DMS 273 (cell line): Measurements from ENCODE around the gene PLEK.
"Not testable (repeated sequence)": the region's sequence is repeated elsewhere in the genome, so short reads cannot be mapped to it uniquely, and the experiment has no call there.

Experiments
- DNase-seq: peaks from one replicate; lab custom pipeline; 2025; ENCODE audit not compliant: unreplicated experiment; lab: John Stamatoyannopoulos, UW

PLEK gene

DNA sequence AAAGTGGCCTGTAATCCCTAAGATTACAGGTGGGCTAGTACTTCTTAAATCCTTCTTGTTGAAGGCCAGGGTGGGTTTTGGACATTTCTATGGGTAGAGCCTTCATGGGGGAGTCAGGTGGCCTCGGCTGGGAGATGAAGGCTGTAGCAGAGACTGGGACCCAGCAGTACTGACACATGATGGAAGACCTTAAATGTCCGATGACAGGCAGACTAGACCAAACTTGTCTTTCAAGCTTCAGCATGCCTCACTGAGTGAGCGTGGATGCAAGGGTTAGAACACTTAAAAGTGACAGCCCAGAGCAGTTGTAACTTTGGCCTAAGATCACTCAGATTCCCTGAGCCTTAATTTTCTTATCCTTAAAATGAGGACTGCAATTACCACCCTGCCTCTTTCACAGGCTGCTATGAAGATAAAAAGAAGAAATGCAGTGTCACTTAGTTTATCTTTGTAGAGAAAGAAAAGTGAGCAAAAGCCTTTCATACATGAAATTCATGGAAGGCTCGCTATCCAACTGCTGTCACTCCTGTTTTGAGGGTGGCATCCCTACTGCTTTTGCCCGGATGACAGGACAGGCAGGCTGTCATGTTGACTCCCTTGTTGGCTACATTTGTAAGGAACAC lies 19.5 kb downstream of the PLEK start:
- no peak for DNase-seq

DNA sequence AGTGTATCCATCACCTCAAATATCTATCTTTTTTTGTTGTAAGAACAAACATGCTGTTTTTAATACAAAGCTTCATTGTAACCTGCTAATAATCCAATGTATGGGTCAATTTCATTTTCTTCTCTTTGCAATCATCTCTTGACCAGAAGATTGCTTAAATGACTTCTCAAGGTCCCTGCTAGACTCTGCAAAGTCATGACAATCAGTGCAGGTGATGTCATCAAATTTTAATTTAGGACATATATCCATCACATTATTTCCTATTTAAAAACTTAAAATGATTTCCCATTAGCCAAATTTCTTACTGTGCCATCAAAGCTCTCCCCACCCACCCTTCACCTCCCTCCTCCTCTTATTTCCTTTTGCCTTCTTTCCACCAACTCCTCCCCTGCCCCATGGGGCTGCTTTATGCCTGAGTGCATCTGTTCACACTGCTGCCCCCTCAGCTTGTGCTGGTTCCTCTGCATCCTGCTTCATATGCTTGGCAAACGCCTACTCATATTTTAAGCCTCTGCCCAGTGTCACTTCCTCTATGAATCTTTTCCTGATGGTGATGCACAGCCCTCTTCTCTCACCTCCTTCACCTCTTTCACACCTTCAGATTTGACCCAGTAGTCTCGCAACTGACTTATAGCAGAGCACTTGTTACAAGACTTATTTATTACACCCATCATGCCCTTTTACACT lies 20.3 kb downstream of the PLEK start:
- peak; percentile 66 for DNase-seq

GRCh38 chr2:68385907-68386287 lies 20.8 kb downstream of the PLEK start:
- no peak for DNase-seq

DNA sequence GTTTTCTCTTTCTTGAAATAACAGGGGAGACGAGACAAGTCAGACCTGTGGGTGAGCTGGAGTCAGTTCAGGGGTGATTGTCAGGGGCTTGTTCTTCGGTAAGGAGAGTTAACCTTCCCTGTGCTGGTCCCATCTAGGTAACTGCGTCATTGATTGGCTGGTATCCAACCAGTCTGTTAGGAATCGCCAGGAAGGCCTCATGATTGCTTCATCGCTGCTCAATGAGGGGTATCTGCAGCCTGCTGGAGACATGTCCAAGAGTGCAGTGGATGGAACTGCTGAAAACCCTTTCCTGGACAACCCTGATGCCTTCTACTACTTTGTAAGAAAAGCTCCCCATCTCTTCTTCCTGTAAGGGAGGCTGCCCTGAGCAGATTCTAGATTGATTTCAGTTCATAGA lies 21.3 kb downstream of the PLEK start:
- no peak for DNase-seq

DNA sequence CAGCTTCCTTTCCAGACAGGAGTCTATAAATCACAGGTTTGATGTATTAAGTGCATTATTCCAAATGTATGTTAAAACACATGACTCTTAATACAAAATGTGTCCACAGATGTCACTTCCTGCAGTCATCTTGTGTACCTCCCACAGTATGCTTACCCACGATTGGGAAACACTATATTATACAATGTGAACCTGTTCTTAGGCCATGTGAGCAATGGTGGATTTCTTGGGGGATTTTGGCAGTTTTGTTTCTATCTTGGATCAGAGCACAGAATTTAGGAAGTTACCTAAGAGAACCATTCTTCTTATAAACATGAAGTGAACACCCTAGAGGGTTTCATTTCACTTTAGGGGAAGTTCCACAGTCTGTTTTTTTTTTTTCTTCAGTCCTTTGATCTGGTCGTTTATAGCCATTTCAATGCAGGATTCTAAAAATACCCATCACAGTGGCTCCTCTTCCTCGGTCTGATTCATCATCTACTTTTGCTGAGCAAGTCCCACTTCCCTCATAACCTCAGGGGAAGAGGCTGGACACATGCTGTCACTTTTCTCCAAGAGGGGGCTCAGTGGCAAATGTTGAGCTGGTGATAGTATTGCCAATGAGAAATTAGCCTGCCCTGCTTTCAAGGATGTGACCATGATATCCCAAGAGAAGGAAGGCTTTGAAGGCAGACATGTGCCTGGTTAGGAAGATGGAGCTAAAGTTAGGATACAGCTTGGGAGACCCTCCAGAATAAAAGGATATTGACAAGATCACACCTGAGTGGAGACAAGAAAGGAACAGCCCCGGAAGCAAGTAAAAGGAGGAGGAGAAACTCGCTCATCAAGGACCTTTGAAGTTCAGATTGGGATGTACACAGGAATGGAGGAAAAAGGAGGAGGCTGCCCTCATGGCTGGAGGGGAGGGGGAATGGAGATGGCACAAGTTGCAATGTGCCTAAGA lies 22.6 kb downstream of the PLEK start:
- DNase-seq = no peak

DNA sequence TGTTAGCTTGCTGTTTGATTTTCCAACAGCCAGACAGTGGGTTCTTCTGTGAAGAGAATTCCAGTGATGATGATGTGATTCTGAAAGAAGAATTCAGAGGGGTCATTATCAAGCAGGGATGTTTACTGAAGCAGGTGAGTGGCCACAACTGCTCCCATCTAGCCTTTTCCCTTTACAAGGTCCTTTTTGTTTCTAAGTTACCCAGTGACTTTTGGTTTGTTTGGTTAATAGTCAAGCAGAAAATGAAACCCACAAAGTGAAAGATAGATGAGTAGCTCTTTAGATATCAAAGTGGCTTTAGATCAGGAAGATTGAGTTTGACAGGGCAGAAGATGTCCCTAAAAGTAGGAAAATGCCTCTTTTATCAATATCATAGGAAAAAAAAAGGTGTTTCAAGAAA lies 23.3 kb downstream of the PLEK start:
- DNase-seq = no peak

DNA sequence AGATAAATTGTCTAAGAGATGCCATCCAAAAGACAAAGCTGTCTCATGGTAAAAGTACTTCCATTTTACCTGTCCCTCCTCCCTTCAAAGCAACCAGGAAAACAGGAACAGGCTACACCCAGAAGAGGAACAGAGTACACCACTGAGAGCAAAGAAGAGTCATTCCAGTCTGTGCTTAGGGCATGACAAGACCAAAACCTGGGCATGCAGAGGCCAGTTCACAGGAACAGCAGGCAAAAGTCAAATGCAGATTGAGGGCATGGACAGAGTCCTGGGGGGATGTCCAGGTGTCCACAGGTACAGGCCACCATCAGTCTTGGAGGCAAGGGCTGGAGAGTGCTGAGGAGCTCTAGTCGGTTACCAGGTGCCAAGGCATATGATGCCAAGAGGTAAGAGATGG lies 23.7 kb downstream of the PLEK start:
- DNase-seq = no peak

- no peak for DNase-seq
These were observed 25.0 kb downstream of the PLEK start for GRCh38 chr2:68390114-68390513.

DNA sequence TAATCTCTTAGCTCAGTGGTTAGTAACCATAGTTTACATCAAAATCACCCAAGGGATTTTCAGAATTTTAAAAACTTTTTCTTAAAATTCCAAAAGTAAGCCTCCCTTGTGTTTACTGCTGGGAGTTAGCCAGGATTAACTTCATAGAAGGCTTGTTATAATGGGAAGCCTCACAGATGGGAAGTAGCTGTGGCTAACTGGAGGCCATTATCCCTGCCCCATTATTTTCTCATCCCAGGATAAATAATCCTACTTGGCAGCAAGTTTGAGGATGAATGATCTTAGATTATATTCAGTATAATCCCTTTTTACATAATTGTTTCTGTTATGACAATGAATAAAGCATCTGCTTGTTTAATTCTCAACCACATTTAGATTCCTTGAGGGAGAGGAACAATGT lies 25.5 kb downstream of the PLEK start:
- no peak for DNase-seq

DNA sequence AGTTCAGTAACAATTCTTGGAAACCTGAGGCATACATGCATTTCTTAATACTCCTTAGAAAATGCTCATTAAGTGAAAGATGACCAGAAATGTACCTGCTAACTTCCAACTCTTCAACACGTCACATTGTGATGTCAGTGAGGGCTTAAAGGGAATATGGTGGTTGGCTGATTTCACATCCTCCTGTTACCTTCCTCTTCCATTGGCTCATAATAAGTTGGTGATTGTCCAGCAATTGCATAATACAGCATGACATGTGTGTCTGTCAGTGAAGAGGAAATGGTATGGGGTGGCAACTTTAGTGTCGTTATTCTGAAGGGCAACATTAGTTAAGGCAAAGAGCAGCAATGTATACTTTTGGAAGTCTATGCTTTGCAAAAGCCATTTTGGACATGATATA lies 26.0 kb downstream of the PLEK start:
- no peak for DNase-seq

DNA sequence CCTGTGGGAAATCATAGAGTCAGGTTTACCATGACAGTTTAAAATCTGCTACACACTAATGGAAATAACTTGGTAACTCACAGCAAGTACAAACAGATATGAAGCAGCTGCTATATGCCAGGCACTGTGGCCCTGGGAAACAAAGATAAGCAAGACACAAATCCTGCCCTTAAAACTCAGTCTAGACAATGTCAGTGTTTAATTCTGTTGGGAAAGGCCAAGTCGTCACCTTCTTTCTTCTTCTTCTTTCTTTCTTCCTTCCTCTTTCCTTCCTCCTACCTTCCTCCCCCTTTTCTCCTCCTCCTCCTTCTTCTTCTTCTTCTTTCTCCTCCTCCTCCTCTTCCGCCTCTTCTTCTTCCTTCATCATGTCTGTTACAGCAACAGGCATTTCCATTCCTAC lies 26.8 kb downstream of the PLEK start:
- no peak for DNase-seq

- DNase-seq = no peak
These were observed 31.0 kb downstream of the PLEK start for GRCh38 chr2:68396093-68396492.

DNA sequence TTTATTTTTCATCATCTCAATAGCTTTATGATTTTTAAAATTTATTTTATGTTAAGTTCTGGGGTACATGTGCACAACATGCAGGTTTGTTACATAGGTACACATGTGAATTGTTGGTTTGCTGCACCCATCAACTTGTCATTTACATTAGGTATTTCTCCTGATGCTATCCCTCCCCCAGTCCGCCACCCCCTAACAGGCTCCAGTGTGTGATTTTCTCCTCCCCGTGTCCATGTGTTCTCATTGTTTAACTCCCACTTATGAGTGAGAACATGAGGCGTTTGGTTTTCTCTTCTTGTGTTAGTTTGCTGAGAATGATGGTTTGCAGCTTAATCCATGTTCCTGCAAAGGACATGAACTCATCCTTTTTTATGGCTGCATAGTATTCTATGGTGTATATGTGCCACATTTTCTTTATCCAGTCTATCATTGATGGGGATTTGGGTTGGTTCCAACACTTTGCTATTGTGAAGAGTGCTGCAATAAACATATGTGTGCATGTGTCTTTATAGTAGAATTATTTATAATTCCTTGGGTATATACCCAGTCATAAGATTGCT lies 32.7 kb downstream of the PLEK start:
- DNase-seq = not testable (repeated sequence)

GRCh38 chr2:68403199-68403644 lies 38.1 kb downstream of the PLEK start:
- no peak for DNase-seq

DNA sequence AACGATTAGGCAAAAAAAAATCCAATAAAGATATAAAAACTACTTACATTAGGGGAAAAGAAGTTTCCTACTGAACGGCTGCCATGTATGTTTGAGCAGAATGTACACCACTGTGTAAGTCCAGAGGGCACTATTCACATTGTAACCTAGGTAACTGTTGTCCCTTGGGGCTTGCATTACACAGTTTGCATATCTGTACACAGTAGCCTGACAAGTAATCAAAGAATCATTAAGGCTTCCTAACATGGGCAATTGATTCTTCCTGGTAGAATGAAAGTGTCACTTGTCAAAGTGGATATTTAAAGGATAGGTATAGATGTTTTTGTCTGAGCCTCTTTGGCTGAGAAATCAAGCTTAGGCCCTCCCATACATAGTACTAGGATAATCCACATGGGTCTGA lies 39.1 kb downstream of the PLEK start:
- peak; percentile 18 for DNase-seq

- DNase-seq = no peak
These were observed 40.1 kb downstream of the PLEK start for GRCh38 chr2:68404893-68405799.

- DNase-seq = no peak
These were observed 46.5 kb downstream of the PLEK start for GRCh38 chr2:68411397-68412126.

- DNase-seq = no peak
These were observed 47.2 kb downstream of the PLEK start for GRCh38 chr2:68412127-68412819.

- DNase-seq = no peak
These were observed 48.4 kb downstream of the PLEK start for GRCh38 chr2:68413466-68413865.
